Retinal pigment epithelial cell (primary cell): ENCODE data around the gene FAM83E.

Experiments used
- DNase-seq: peaks from one replicate; pipeline ENCODE4 v3.0.0-alpha.2; 2010; ENCODE audit warnings: low read depth
- H3K4me3 ChIP-seq: 2 replicates; pipeline ENCODE4 v1.5.1; 2011; ENCODE audit warnings: mild to moderate bottlenecking, low read length, control low read depth, moderate library complexity
- TF ChIP-seq, protein P1 (sequence below): conservative IDR thresholded peaks from 2 replicates; pipeline ENCODE4 v1.5.1; 2011; ENCODE audit warnings: low read depth, low read length, control low read depth, inconsistent platforms

FAM83E gene

DNA sequence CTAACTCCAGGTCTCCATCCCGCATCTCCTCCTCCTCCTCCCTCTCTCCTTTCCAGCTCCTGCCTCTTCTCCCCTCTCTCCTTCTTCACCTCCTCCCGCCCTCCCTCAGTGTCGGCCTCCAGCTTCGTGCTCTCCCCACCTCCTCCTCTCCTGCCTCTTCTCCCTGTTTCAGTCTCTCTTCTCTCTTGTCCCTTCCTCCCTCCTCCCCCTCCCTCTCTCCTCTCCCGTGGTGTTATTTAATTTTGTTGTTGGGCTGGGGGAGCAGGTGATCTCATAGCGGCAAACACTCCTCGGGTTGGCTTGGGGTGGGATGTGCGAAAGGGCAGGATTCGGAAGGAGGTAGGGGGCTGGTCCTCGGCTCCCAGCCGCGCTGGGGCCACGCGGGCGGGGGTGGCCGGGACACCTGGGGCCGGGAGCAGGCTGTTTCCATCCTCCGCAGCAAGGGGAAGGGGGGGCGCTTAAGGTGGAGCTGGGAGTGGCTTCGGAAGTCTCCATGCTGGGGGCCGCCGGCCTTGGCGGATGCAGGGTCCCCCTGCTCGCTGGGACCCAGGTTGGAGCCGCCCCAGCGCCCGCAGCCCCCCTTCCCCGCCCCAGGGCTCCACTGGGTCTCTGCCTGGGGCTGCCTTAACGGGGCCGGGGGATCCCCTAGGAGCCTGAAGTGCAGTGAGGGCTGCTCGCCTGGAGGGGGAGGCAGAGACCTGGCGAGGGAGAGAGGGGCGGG is 31.3 kb upstream of the FAM83E start, which contains the start of gene CA11:
CA11 (minus strand) TSS at position 187 of the 721 bp plus-strand sequence. CDS start 555 bp downstream, outside the sequence.
- no peak for DNase-seq
- TF ChIP-seq, protein P1, sequence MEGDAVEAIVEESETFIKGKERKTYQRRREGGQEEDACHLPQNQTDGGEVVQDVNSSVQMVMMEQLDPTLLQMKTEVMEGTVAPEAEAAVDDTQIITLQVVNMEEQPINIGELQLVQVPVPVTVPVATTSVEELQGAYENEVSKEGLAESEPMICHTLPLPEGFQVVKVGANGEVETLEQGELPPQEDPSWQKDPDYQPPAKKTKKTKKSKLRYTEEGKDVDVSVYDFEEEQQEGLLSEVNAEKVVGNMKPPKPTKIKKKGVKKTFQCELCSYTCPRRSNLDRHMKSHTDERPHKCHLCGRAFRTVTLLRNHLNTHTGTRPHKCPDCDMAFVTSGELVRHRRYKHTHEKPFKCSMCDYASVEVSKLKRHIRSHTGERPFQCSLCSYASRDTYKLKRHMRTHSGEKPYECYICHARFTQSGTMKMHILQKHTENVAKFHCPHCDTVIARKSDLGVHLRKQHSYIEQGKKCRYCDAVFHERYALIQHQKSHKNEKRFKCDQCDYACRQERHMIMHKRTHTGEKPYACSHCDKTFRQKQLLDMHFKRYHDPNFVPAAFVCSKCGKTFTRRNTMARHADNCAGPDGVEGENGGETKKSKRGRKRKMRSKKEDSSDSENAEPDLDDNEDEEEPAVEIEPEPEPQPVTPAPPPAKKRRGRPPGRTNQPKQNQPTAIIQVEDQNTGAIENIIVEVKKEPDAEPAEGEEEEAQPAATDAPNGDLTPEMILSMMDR, result peak; percentile 82
- H3K4me3 ChIP-seq, result peak within 1 kb of the TSS; percentile 51

DNA sequence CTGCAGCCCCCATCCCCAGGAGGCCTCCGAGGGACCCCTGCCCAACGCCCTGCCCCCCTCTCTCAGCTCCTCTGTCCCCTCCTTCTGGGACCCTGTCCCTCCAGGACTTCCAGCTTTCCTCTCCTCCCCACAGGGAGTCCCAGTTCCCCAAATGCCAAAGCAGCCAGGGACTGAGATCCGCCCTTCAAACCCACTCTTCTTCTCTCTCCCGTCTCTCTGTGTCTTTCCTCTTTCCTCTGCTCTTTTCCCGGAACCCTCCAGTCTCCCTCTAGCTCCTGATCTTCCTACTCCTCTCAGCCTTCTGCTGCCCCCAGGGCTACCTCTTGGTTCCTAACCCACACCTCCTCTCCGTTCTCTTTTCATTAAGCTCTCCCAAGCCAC is 30.7 kb upstream of the FAM83E start:
- no peak for DNase-seq
- H3K4me3 ChIP-seq, result peak overlapping the region; percentile 51
- TF ChIP-seq, protein P1, result no peak

DNA sequence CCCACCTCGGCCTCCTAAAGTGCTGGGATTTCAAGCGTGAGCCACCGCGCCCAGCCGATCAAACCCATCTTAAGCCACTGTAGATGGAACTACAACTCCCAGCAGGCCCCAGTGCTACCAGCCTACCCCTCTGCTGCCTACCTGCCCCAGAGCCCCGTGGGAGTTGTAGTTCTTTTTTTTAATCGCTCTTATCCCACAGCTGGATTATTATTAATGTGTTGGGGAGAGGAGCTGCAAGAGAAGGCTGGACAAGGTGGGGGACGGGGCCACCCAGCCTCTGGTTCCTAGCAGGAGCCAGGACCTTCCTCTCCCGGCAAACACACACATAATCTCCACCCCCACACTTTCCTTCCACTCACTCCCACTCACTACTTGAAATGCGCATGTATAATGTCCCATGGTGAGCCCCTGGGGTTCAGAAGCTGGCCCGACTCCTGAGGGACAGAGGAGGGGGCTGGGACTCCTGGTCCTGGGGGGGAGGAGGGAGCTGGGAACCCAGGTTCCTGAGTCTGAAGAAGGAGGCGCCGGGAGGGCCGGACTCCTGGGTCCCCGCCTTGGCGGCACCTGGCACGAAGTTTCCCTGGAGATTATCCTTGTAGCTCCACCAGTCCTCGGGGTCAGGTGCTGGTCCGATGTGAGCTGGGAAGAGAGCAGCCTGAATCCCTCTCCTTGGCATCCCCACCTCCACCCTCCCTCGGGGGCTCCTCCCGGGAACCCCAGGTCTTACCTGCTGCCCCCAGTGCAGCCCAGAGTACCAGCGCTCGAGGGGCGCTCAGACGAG is 30.2 kb upstream of the FAM83E start:
- H3K4me3 ChIP-seq, result peak overlapping the region; percentile 51
- TF ChIP-seq, protein P1, result no peak
- DNase-seq, result peak; percentile 77

DNA sequence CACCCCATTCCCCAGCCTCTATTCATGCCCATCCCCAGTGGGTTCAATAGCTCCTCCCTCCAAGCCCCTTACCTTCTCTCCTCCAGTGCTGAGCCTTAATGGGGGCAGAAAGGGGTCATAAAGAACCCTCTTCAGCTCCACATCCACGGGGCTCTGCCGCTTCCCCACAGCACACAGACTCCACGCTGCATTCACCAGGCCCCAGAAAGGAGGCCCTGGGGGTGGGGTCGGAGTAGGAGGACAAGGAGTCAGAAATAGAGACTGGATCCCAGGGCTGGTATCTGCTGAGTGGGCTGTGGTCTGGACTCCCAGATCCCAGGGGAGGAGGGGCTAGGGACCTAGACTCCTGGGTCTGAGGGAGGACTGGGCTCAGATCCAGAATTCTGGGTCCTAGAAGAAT is 29.5 kb upstream of the FAM83E start:
- peak overlapping the region; percentile 51 for H3K4me3 ChIP-seq
- TF ChIP-seq, protein P1, result no peak
- no peak for DNase-seq

DNA sequence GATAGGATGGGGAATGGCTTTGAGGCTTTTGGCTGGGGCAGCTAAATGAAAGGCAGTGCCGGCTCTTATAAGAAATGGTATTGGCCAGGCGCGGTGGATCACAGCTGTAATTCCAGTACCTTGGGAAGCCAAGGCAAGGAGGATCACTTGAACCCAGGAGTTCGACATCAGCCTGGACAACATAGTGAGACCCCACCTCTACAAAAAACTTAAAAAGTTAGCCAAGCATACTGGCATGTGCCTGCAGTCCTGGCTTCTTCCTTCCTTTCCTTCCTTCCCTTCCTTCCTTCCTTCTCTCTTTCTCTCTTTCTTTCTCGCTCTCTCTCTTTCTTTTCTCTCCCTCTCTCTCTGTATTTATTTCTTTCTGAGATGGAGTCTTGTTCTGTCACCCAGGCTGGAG is 28.0 kb upstream of the FAM83E start:
- DNase-seq, result no peak
- TF ChIP-seq, protein P1, result no peak
- no peak overlapping the region for H3K4me3 ChIP-seq

DNA sequence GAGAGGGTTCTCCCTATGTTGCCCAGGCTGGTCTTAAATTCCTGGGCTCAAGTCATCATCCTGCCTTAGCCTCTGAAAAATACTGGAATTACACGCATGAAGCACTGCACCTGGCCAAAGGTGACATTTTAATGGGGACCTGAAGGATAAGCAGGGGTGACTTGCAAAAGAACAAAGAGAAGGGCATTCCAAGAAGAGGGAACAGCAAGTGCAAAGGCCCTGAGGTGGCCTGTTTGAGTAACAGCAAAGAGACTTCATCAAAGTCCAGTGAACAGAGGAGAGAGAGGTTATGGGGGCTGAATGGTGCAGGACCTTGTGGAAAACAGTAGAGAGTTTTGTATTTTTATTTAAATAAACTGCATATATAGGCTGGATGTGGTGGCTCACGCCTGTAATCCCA is 27.0 kb upstream of the FAM83E start:
- TF ChIP-seq, protein P1, result no peak
- H3K4me3 ChIP-seq, result no peak overlapping the region
- DNase-seq, result no peak
